ENCODE data around the gene SYT17.
"Not testable (repeated sequence)": the region's sequence is repeated elsewhere in the genome, so short reads cannot be mapped to it uniquely, and the experiment has no call there.

The SYT17 gene

GRCh38 chr16:19175492-19176262 is 7.6 kb downstream of the SYT17 start:
- no peak for DNase-seq

DNA sequence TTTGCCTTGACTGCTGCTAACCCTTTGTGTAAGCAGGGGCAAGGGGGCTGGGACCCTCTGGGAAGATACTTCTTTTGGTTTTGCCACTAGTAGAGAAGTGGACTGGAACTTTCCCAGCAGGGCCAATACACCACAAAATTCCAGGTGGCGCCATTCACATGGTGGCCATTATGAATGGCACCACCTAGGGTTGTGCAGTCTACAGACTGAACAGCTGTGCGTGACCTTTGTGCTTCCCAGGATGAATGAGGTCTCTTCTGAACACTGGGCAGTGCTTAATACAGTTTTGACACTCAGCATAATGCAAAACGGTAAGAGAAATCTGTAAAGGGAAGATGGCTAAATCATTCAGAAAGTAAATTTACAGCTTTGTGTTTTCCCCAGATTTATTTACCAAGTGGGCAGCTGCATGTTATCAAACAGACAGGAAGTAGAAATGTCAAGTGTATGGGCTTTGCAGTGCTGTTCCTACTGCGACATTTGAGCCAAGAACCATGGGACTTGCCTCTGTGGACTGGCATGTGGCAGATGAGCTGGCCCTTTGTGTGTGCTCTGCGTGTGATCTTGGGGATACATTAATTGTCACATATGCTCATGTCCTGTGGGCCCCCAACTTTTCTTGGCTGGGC is 9.2 kb downstream of the SYT17 start:
- no peak for DNase-seq

DNA sequence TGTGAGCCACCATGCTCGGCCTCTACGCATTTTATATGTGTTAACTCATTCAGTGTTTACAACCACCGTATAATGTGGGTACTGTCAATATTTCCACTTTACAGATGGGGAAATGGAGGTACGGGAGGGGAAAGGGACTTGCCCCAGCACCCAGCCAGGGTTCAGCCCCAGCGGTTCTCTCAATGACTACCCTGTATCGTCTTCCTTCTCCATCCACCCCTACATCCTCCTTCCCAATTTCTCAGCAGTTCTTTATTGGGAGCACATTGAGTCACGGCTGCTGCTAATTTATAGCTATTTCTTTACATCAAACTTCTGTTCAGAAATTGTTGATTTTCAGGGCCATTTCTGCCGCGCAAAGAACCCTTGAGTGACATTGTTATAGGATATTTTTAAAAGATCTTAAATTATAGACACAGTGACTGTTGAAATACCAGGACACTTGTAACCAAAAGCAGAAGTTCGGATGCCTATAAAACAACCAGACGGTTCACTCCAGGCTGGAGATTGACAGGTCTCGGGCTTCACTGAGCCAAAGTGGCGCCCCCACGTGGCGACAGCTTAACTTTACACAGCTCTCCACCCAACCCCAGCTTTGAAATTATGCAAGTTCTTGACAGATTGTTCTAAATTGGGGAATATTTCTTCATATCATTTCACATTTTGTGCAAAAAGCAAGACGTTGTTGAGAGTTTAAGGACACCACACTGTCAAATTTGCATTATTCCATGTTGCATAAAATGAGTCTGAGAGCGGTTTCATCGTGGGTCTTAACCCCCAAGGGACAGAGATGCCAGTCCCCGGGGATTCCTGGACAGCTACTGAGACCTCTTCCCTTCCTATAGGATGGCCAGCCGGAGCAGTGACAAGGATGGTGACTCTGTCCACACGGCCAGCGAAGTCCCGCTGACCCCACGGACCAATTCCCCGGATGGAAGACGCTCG is 11.8 kb downstream of the SYT17 start:
- DNase-seq, result peak; percentile 81

GRCh38 chr16:19180741-19181140 is 12.7 kb downstream of the SYT17 start:
- DNase-seq, result no peak

DNA sequence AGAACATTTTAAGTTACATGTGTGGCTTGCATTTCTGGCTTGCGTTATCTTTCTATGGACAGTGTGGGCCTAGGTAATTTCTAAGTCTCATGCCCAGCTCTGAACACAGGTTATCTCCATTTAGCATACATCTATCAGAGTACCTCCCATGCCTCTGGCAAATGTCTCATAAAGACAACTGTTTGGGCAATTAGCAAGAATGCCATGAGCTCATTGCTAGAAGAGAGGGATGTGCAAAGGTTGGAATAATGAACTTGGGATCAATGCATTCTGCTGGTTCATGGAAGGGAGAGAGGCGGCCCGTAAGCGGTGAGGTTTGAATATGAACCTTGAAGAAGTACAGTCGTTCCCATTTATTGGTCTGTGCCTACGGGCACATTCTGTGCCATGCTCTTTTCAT is 14.4 kb downstream of the SYT17 start:
- no peak for DNase-seq

GRCh38 chr16:19183187-19183586 is 15.1 kb downstream of the SYT17 start:
- DNase-seq, result no peak

DNA sequence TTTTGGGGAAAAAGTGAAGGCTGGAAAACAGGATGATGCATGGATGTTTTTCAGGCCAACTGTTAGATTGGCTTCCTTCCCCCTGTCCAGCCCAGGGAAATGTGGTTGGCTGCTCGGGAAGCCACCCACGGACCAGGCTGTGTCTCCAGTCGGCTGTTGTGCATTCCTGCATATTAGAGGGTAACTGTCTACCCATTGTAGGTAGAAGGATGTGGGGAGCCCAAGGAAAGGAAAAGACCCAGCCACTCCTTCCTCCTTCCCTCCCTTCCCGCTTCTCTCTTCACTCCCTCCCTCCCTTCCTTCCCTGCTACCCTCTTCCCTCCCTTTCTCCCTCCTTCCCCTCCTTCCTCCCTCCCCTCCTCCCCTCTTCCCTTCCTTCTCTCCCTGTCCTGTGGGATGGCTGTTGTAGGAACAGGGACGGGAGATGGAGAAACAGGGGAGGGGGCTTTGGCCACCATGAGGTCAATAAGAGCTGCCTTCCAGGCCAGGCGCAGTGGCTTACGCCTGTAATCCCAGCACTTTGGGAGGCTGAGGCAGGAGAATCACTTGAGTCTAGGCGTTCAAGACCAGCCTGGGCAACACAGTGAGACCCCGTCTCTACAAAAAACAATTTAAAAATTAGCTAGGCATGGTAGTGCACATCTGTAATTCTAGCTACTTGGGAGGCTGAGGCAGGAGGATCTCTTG is 16.9 kb downstream of the SYT17 start:
- no peak for DNase-seq

GRCh38 chr16:19185510-19185851 is 17.4 kb downstream of the SYT17 start:
- DNase-seq, result no peak

DNA sequence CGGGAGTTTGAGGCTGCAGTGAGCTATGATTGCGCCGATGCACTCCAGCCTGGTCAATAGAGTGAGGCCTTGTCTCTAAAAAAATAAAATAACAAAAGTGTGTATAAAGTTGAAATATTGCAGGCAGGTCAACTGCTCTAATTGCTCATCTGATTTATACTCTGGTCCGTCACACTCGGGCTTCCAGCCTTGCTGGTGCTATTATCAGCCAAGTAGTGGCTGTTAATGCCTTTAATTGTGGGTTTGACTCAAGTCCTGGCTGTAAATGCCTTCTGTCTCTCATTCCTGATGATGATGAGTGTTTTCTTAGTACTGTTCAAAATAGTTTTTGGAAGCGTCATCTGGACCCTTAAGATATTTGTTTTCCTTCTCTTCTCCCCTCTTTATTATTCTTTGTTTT is 18.4 kb downstream of the SYT17 start:
- DNase-seq, result no peak

DNA sequence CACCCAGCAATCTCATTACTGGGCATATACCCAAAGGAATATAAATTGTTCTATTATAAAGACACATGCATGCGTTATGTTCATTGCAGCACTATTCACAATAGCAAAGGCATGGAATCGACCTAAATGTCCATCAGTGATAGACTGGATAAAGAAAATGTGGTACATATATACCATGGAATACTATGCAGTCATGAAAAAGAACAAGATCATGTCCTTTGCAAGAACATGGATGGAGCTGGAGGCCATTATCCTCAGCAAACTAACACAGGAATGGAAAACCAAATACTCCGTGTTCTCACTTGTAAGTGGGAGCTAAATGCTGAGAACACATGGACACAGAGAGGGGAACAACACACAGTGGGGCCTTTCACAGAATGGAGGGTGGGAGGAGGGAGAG is 19.9 kb downstream of the SYT17 start:
- not testable (repeated sequence) for DNase-seq

DNA sequence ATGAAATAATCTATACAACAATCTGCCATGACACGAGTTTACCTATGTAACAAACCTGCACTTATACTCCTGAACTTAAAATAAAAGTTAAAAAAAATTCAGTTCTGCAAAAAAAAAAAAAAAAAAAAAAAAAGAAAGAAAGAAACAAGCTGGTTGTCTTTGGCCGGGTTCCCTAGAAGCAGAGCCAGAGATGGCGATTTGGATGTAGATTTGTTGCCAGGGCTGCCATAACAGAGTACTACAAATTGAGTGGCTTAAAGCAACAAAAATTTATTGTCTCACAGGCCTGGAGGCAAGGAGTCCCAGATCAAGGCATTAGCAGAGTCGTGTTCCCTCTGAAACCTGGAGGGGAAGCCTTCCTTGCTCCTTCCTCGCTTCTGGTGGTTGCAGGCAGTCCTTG is 20.4 kb downstream of the SYT17 start:
- DNase-seq, result no peak

- DNase-seq, result no peak
These were observed 24.8 kb downstream of the SYT17 start for GRCh38 chr16:19192865-19193264.

GRCh38 chr16:19196871-19197270 is 28.8 kb downstream of the SYT17 start:
- no peak for DNase-seq

- DNase-seq, result no peak
These were observed 35.4 kb downstream of the SYT17 start for GRCh38 chr16:19203374-19203966.

DNA sequence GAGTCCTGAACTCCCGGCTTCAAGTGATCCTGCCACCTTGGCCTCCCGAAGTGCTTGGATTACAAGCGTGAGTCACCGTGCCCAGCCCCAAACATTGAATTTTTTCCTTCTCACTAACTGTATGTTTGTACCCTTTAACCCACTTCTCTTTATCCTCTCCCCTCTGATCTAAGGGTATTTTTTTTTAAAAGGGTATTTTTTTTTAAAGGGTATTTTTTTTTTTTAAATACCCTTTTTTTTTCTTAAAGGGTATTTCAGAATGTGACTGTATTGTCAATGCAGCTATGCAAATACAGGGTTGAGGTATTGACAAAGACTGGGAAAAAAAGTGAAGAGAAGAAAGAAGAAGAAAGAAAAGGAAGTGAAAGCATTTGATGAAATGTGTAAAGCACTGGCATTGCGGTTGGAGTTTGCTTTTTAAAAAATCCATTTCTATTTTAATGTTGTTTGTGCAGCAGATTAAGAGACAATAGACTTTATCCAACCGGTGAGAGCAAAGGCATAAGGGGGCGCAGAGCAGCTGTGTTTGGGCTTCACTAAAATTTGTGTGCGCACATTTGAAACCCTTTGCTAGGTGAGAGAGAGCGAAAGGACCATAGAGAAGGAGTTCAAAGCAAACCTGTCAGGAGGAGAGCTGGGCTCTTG is 42.4 kb downstream of the SYT17 start:
- DNase-seq, result no peak

DNA sequence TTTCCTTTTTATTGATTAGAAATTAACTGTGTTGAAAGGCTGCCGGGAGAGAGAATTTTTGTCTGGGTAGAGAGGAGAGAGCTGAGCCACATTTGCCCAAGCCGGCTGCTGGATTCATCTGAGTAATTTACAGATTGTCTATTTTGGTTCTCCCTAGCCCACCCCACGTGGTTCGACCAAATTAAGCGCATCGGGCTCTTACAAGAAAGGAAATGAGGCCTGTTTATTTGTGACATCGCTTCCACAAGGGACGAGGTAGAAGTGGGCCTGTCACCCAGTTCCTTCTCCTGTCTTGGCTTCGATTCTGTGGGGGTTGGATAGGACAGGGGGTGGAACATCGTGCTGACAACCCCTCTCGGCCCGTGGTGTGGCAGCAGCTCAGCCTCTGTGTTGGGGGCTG is 42.9 kb downstream of the SYT17 start:
- no peak for DNase-seq

DNA sequence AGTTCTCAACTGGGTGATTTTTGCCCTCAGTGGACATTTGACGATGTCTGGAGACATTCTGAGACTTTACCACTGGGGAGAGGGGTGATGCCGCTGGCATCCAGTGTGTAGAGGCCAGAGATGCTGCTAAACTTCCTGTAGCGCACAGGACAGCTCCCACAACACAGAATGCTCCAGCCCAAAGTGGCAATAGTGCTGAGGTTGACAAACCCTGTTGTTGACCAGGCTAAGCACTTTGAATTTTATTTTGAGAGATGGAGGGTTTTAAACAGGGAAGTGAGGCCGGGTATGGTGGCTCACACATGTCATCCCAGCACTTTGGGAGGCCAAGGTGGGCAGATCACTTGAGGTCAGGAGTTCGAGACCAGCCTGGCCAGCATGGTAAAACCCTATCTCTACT is 44.0 kb downstream of the SYT17 start:
- no peak for DNase-seq

DNA sequence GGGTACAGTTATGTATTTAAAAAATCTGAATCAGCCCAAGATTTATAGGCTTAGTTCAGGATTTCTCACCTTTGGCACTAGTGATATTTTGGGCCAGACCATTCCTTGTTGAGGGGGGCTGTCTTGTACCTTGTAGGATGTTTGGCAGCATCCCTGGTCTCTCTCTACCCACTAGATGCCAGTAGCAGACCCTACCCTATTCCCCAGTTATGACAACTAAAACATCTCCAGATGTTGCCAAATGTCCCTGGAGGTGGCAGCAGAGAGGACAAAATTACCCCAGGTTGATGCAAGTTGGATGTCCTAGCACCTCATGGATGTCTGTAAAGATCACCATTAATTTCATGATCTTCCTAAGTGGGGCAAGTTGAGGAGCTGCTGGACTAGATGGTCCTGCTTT is 45.8 kb downstream of the SYT17 start:
- DNase-seq, result no peak

GRCh38 chr16:19215705-19216104 is 47.7 kb downstream of the SYT17 start:
- DNase-seq, result no peak

DNA sequence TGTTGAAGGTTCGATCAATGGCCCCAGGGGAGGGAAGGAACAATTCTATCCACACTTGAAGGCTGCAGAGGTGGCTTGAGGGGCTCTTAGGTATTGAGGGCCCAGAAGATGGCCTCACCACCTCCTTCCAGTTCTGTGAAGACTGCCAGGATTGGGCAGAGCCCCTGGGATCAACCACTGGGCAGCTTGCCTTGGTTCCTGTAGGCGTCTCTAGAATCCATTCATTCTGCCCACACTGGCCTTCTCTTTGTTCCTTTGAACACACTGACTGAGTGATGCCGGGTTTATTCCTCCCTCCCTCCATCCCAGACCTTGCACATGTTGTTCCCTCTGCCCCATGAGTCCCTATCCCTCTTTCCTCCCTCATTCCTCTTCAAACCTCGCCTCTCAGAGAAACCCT is 50.5 kb downstream of the SYT17 start:
- no peak for DNase-seq

- DNase-seq, result no peak
These were observed 51.8 kb downstream of the SYT17 start for GRCh38 chr16:19219836-19220235.
